ENCODE results near the gene FAAP20. TPM values are rescaled to one million over a fixed set of nuclear protein-coding genes. Genes with fewer than 3 reads are reported as not detected.

FAAP20 gene
- total and polyA plus RNA-seq, 8 donors: 17.2 to 75.6 (median 24.1) TPM

DNA sequence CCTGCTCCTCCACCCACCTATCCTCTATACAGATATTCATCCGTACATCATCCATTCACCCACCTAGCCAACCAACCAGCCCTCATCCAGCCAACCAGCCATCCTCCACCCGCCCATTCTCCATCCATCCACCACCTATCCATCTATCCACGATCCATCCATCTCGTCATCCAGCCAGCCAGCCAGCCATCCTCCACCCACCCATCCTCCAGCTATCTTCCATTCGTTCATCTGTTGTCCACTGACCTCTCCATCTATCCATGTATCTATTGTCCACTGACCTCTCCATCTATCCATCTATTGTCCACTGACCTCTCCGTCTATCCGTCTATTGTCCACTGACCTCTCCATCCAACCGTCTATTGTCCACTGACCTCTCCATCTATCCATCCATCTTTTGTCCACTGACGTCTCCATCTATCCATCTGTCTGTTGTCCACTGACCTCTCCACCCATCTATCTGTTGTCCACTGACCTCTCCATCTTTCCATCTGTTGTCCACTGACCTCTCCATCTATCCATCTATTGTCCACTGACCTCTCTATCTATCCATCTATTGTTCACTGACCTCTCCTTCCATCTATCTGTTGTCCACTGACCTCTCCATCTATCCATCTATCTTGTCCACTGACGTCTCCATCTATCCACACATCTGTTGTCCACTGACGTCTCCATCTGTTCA is 47.6 kb downstream of the FAAP20 start:
- Histone ChIP-seq H3K4me1 (no peaks in the 10 kb centered on the region), H3K27ac (no peak overlapping the region), H3K4me3 (no peak overlapping the region), H3K27me3 (no peaks in the 10 kb centered on the region), H3K36me3 (peaks cover 0 to 8% (median 3%) of the 10 kb centered on the region in 3 donors), H3K9me3 (no peaks in the 10 kb centered on the region)
- intact Hi-C loops (cut with DNase I): no loop called here
- no peak for DNase-seq
- ATAC-seq: no peak
- FAIRE-seq: no peak
- 87 to 91% methylated on average over 11 of the region's 11 CpGs for WGBS, 2 donors
- no peak for TF ChIP-seq CTCF (IDR thresholded peaks at IDR 0.05)

- ATAC-seq: no peak
- no peak for TF ChIP-seq CTCF (IDR thresholded peaks at IDR 0.05)
- no peaks in the 10 kb centered on the region for H3K9me3 ChIP-seq
- 89 to 94% methylated on average over 19 of the region's 19 CpGs for WGBS, 2 donors
- H3K36me3 ChIP-seq: peaks cover 0 to 8% (median 3%) of the 10 kb centered on the region in 3 donors
- DNase-seq: no peak
- no peak overlapping the region for H3K4me3 ChIP-seq
- no peaks in the 10 kb centered on the region for H3K4me1 ChIP-seq
- no peak for FAIRE-seq
- H3K27me3 ChIP-seq: no peaks in the 10 kb centered on the region
- intact Hi-C loops (cut with DNase I): no loop called here
- H3K27ac ChIP-seq: no peak overlapping the region
Measured at GRCh38 chr1:2145946-2146835, 48.4 kb downstream of the FAAP20 start.

DNA sequence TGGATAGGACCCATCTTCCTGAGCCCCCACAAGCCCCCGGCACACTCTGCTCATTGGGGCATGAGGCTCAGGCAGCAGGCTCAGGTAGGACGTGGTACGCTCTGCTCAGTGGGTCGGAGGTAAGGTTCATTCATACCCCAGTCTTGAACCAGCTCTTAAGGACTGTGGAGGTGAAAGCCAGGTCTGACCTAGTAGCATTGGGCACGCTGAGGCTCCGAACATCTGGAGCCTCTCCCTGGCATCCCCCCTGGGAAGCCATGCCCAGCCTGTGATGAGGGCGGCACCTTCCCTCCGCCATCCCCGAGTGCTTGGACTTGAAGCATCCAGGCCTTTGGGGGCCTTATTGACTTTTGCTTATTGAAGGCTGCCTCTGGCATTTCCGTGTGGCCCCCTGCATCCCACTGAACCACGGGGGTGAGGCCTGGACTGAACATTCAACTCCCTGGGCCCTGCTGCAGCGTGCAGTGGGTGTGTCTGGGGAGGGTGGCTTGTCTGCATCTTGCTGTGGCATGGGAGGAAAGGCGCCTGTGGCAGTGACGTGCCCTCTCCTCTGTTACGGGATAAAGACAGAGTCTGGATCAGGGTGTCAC is 50.0 kb downstream of the FAAP20 start:
- ATAC-seq (no peak), DNase-seq (no peak), FAIRE-seq (no peak)
- no peak for TF ChIP-seq CTCF (IDR thresholded peaks at IDR 0.05)
- Histone ChIP-seq H3K4me3 (no peak overlapping the region), H3K36me3 (peaks cover 0 to 8% (median 3%) of the 10 kb centered on the region in 3 donors), H3K27ac (no peak overlapping the region), H3K4me1 (no peaks in the 10 kb centered on the region), H3K27me3 (no peaks in the 10 kb centered on the region), H3K9me3 (no peaks in the 10 kb centered on the region)
- intact Hi-C loops (cut with DNase I): no loop called here
- 92 to 94% methylated on average over 15 of the region's 15 CpGs for WGBS, 2 donors

GRCh38 chr1:2143814-2144500 is 50.6 kb downstream of the FAAP20 start:
- no peak for TF ChIP-seq CTCF (IDR thresholded peaks at IDR 0.05)
- Histone ChIP-seq H3K27me3 (no peaks in the 10 kb centered on the region), H3K4me3 (no peak overlapping the region), H3K36me3 (peaks cover 0 to 8% (median 3%) of the 10 kb centered on the region in 3 donors), H3K27ac (no peak overlapping the region), H3K9me3 (no peaks in the 10 kb centered on the region), H3K4me1 (no peaks in the 10 kb centered on the region)
- intact Hi-C loops (cut with DNase I): no loop called here
- no peak for DNase-seq
- no peak for ATAC-seq
- FAIRE-seq: no peak
- 93 to 96% methylated on average over 30 of the region's 30 CpGs for WGBS, 2 donors

Measured in pancreas (tissue), 10 donors.